Esophagus muscularis mucosa (tissue), 4 donors: ENCODE measurements around the gene CSNK1G1. TPM values are rescaled to one million over a fixed set of nuclear protein-coding genes. Genes with fewer than 3 reads are reported as not detected.

ENCODE experiments used
- DNase-seq: peaks from one replicate; pipeline ENCODE4 v3.0.0-alpha.2; 2017; ENCODE audit errors: extremely low spot score
- H3K27ac ChIP-seq, 4 donors: fragments of 200-600 bp; sonication (generic); replicated peaks in 1 of 4; 1 replicate in 3 of 4; 2 replicates in 1 of 4; pipeline ENCODE4 v1.5.1; 2016 to 2019; ENCODE audit warnings: mild to moderate bottlenecking in 1 of 4
- H3K27me3 ChIP-seq, 4 donors: fragments of 200-600 bp; sonication (generic); one replicate each; pipeline versions ENCODE4 v1.5.1 to v1.6.0; 2016 to 2019
- H3K36me3 ChIP-seq, 4 donors: fragments of 200-600 bp; sonication (generic); one replicate each; pipeline ENCODE4 v1.5.1; 2016 to 2019
- H3K4me1 ChIP-seq, 4 donors: fragments of 200-600 bp; sonication (generic); one replicate each; pipeline ENCODE4 v1.5.1; 2016 to 2019
- H3K4me3 ChIP-seq, 4 donors: fragments of 200-600 bp; sonication (generic); 1 replicate in 2 of 4; 2 replicates in 2 of 4; pipeline ENCODE4 v1.5.1; 2016 to 2019; ENCODE audit warnings: mild to moderate bottlenecking in 4 of 4, moderate library complexity in 1 of 4
- H3K9me3 ChIP-seq, 4 donors: fragments of 200-600 bp; sonication (generic); 1 replicate in 3 of 4; 2 replicates in 1 of 4; pipeline ENCODE4 v1.5.1; 2016 to 2019
- CTCF ChIP-seq, 3 experiments: fragments of 200-600 bp in 2 of 3; fragments of 450-650 bp in 1 of 3; sonication (generic) in 2 of 3; IDR thresholded peaks; one replicate each; pipeline ENCODE4 v1.5.1; 2017 to 2019; ENCODE audit warnings: antibody characterized with exemption in 3 of 3, mild to moderate bottlenecking in 2 of 3, moderate library complexity in 1 of 3
- EP300 ChIP-seq: sonication (generic); formaldehyde crosslinking; IDR thresholded peaks from one replicate; pipeline ENCODE4 v1.6.1; 2017; ENCODE audit warnings: antibody characterized with exemption
- POLR2A ChIP-seq: fragments of 450-650 bp; IDR thresholded peaks from one replicate; pipeline ENCODE4 v1.6.1; 2017; ENCODE audit warnings: antibody characterized with exemption, moderate library complexity, mild to moderate bottlenecking, low read depth
- POLR2AphosphoS5 ChIP-seq, 2 donors: sonication (generic); formaldehyde crosslinking; IDR thresholded peaks; one replicate each; pipeline ENCODE4 v1.6.1; 2017; ENCODE audit warnings: antibody characterized with exemption in 2 of 2
- WGBS: methylation state at CpG from one replicate; pipeline ENCODE4 v1.1.5; 2018; 5-methylcytosine and 5-hydroxymethylcytosine counted together
- intact Hi-C: fragments of 100-400 bp; cut with DNase I; formaldehyde crosslinking; loops from one replicate; pipeline ENCODE4 v1.15.1; 2023
- total RNA-seq, 4 donors: library from RNA; depleted of rRNA; stranded (reverse); fragments of >200 nt; gene quantifications; one replicate each; pipeline versions ENCODE4 v1.1.0 to v1.2.1, GENCODE V29; 2016

CSNK1G1 gene
- total RNA-seq, 4 donors from 2014 or later, result 9.1 to 11.2 (median 10.1) TPM

GRCh38 chr15:64146041-64146440, 209.9 kb downstream of the CSNK1G1 start:
- Histone ChIP-seq H3K4me3 (no peak overlapping the region), H3K36me3 (peaks cover 6 to 52% (median 46%) of the 10 kb centered on the region in 4 donors), H3K27ac (no peak overlapping the region), H3K27me3 (peaks cover 0 to 11% (median 1%) of the 10 kb centered on the region in 4 donors), H3K9me3 (no peaks in the 10 kb centered on the region), H3K4me1 (peaks cover under 1 to 2% (median 1%) of the 10 kb centered on the region in 4 donors)
- DNase-seq, result no peak
- intact Hi-C loops, result no loop called here
- 93% methylated on average over 4 of the region's 6 CpGs for whole genome bisulfite sequencing
- no peak for TF ChIP-seq CTCF (IDR thresholded peaks at IDR 0.05)
- TF ChIP-seq POLR2A, result no peak
- TF ChIP-seq POLR2AphosphoS5 (IDR thresholded peaks at IDR 0.05), result no peak
- TF ChIP-seq EP300, result no peak

- Histone ChIP-seq H3K36me3 (peaks cover 11 to 59% (median 49%) of the 10 kb centered on the region in 4 donors), H3K27ac (no peak overlapping the region), H3K4me1 (no peaks in the 10 kb centered on the region), H3K27me3 (peaks cover 0 to under 1% (median 0%) of the 10 kb centered on the region in 4 donors), H3K4me3 (no peak overlapping the region), H3K9me3 (no peaks in the 10 kb centered on the region)
- intact Hi-C loops, result no loop called here
- WGBS, result 66% methylated on average over 12 of the region's 14 CpGs
- no peak for DNase-seq
- TF ChIP-seq CTCF (IDR thresholded peaks at IDR 0.05) (no peak), POLR2AphosphoS5 (IDR thresholded peaks at IDR 0.05) (no peak), EP300 (no peak), POLR2A (no peak)
Observed at GRCh38 chr15:64144565-64145281, 211.2 kb downstream of the CSNK1G1 start.

GRCh38 chr15:64144192-64144564, 211.8 kb downstream of the CSNK1G1 start:
- WGBS, result 72% methylated on average over 8 of the region's 8 CpGs
- DNase-seq, result no peak
- no peaks in the 10 kb centered on the region for H3K9me3 ChIP-seq
- H3K4me3 ChIP-seq, result no peak overlapping the region
- intact Hi-C loops, result no loop called here
- H3K4me1 ChIP-seq, result no peaks in the 10 kb centered on the region
- peaks cover 11 to 59% (median 49%) of the 10 kb centered on the region in 4 donors for H3K36me3 ChIP-seq
- no peaks in the 10 kb centered on the region for H3K27me3 ChIP-seq
- no peak overlapping the region for H3K27ac ChIP-seq
- TF ChIP-seq CTCF (IDR thresholded peaks at IDR 0.05), result no peak

- 84% methylated on average over 6 of the region's 6 CpGs for WGBS
- TF ChIP-seq EP300 (no peak), CTCF (IDR thresholded peaks at IDR 0.05) (no peak), POLR2A (no peak), POLR2AphosphoS5 (IDR thresholded peaks at IDR 0.05) (no peak)
- Histone ChIP-seq H3K36me3 (peaks cover 11 to 66% (median 56%) of the 10 kb centered on the region in 4 donors), H3K4me3 (no peak overlapping the region), H3K4me1 (no peaks in the 10 kb centered on the region), H3K27ac (no peak overlapping the region), H3K9me3 (no peaks in the 10 kb centered on the region), H3K27me3 (no peaks in the 10 kb centered on the region)
- DNase-seq, result no peak
- intact Hi-C loops, result no loop called here
Observed at GRCh38 chr15:64143276-64143675, 212.7 kb downstream of the CSNK1G1 start.
